ENCODE data around the gene RHOB. TPM values are rescaled to one million over a fixed set of nuclear protein-coding genes. Genes with fewer than 3 reads are reported as not detected.

RHOB gene
- total RNA-seq, 1 donor: 161 TPM

GRCh38 chr2:20471148-20471547 is 24.3 kb downstream of the RHOB start:
- Histone ChIP-seq H3K4me1 (ENCODE audit: insufficient read depth, low read length) (peaks cover 7% of the 10 kb centered on the region), H3K36me3 (ENCODE audit: insufficient read depth, low read length) (no peaks in the 10 kb centered on the region), H3K4me2 (ENCODE audit: insufficient read depth, low read length) (no peak overlapping the region), H3K79me2 (ENCODE audit: insufficient read depth, low read length) (no peaks in the 10 kb centered on the region), H3K4me3 (ENCODE audit: insufficient read depth, low read length) (no peak overlapping the region), H2AFZ (ENCODE audit: low read length) (no peak overlapping the region), H4K20me1 (ENCODE audit: insufficient read depth, low read length) (no peaks in the 10 kb centered on the region), H3K27ac (ENCODE audit: low read depth, low read length) (no peak overlapping the region), H3K9me3 (ENCODE audit: low read depth, low read length) (no peaks in the 10 kb centered on the region), H3K27me3 (ENCODE audit: insufficient read depth, low read length) (no peaks in the 10 kb centered on the region)
- no peak for DNase-seq (ENCODE audit: insufficient read length, low spot score, missing footprints)
- TF ChIP-seq CTCF (IDR thresholded peaks at IDR 0.05; ENCODE audit: extremely low read depth, low read depth, low read length): no peak

- no peak for DNase-seq (ENCODE audit: insufficient read length, low spot score, missing footprints)
- Histone ChIP-seq H3K9me3 (ENCODE audit: low read depth, low read length) (no peaks in the 10 kb centered on the region), H3K4me3 (ENCODE audit: insufficient read depth, low read length) (no peak overlapping the region), H3K79me2 (ENCODE audit: insufficient read depth, low read length) (no peaks in the 10 kb centered on the region), H3K4me2 (ENCODE audit: insufficient read depth, low read length) (no peak overlapping the region), H3K36me3 (ENCODE audit: insufficient read depth, low read length) (no peaks in the 10 kb centered on the region), H3K27me3 (ENCODE audit: insufficient read depth, low read length) (no peaks in the 10 kb centered on the region), H4K20me1 (ENCODE audit: insufficient read depth, low read length) (no peaks in the 10 kb centered on the region), H3K27ac (ENCODE audit: low read depth, low read length) (no peak overlapping the region), H3K4me1 (ENCODE audit: insufficient read depth, low read length) (peaks cover 7% of the 10 kb centered on the region), H2AFZ (ENCODE audit: low read length) (no peak overlapping the region)
- no peak for TF ChIP-seq CTCF (IDR thresholded peaks at IDR 0.05; ENCODE audit: extremely low read depth, low read depth, low read length)
Observed at GRCh38 chr2:20471902-20472559, 25.2 kb downstream of the RHOB start.

GRCh38 chr2:20472569-20472968 is 25.7 kb downstream of the RHOB start:
- H3K4me1 ChIP-seq (ENCODE audit: insufficient read depth, low read length): peaks cover 7% of the 10 kb centered on the region
- H3K4me2 ChIP-seq (ENCODE audit: insufficient read depth, low read length): no peak overlapping the region
- no peaks in the 10 kb centered on the region for H4K20me1 ChIP-seq (ENCODE audit: insufficient read depth, low read length)
- no peak for DNase-seq (ENCODE audit: insufficient read length, low spot score, missing footprints)
- H3K27me3 ChIP-seq (ENCODE audit: insufficient read depth, low read length): no peaks in the 10 kb centered on the region
- no peak overlapping the region for H3K27ac ChIP-seq (ENCODE audit: low read depth, low read length)
- no peak overlapping the region for H3K4me3 ChIP-seq (ENCODE audit: insufficient read depth, low read length)
- no peaks in the 10 kb centered on the region for H3K36me3 ChIP-seq (ENCODE audit: insufficient read depth, low read length)
- no peaks in the 10 kb centered on the region for H3K79me2 ChIP-seq (ENCODE audit: insufficient read depth, low read length)
- H3K9me3 ChIP-seq (ENCODE audit: low read depth, low read length): no peaks in the 10 kb centered on the region
- H2AFZ ChIP-seq (ENCODE audit: low read length): no peak overlapping the region
- no peak for TF ChIP-seq CTCF (IDR thresholded peaks at IDR 0.05; ENCODE audit: extremely low read depth, low read depth, low read length)

GRCh38 chr2:20473128-20473527 is 26.3 kb downstream of the RHOB start:
- Histone ChIP-seq H3K4me1 (ENCODE audit: insufficient read depth, low read length) (peaks cover 7% of the 10 kb centered on the region), H3K27me3 (ENCODE audit: insufficient read depth, low read length) (no peaks in the 10 kb centered on the region)
- no peak for TF ChIP-seq CTCF (IDR thresholded peaks at IDR 0.05; ENCODE audit: extremely low read depth, low read depth, low read length)

More at GRCh38 chr2:20473128-20473527, 26.3 kb downstream of the RHOB start:
- H4K20me1 ChIP-seq (ENCODE audit: insufficient read depth, low read length): no peaks in the 10 kb centered on the region
- no peak overlapping the region for H3K27ac ChIP-seq (ENCODE audit: low read depth, low read length)
- no peaks in the 10 kb centered on the region for H3K9me3 ChIP-seq (ENCODE audit: low read depth, low read length)
- no peak overlapping the region for H2AFZ ChIP-seq (ENCODE audit: low read length)
- H3K36me3 ChIP-seq (ENCODE audit: insufficient read depth, low read length): no peaks in the 10 kb centered on the region
- no peak overlapping the region for H3K4me3 ChIP-seq (ENCODE audit: insufficient read depth, low read length)
- no peak overlapping the region for H3K4me2 ChIP-seq (ENCODE audit: insufficient read depth, low read length)
- H3K79me2 ChIP-seq (ENCODE audit: insufficient read depth, low read length): no peaks in the 10 kb centered on the region
- DNase-seq (ENCODE audit: insufficient read length, low spot score, missing footprints): no peak
